Left cardiac atrium (tissue), 4 donors: ENCODE results near the gene IL21. TPM values are rescaled to one million over a fixed set of nuclear protein-coding genes. Genes with fewer than 3 reads are reported as not detected.
"Not testable (repeated sequence)": the region's sequence is repeated elsewhere in the genome, so short reads cannot be mapped to it uniquely, and the experiment has no call there.

Experiments used
- ATAC-seq, 2 donors: fragments of 200-7000 bp; cut with Tn5 transposase; one replicate each; pipeline ENCODE4 v1.9.1; 2020; ENCODE audit warnings: mild to moderate bottlenecking in 2 of 2, moderate library complexity in 2 of 2
- DNase-seq: peaks from one replicate; pipeline ENCODE4 v3.0.0-alpha.2; 2020
- intact Hi-C, 2 donors: fragments of 100-400 bp; cut with DNase I; formaldehyde crosslinking; loops; one replicate each; pipeline versions ENCODE4 v1.14.1 to v1.15.1; 2022 to 2023
- long read RNA-seq: library from polyadenylated mRNA; unstranded; transcript quantifications from one replicate; pipeline ENCODE4 v2.0.0, GENCODE V29; 2021
- total RNA-seq, 2 donors: library from RNA; stranded (reverse); fragmentation: NEBNext Ultra II Directional; extraction: Animal tissue kit (Norgen Biotek cat#: 25700); gene quantifications; one replicate each; pipeline ENCODE4 v1.2.1, GENCODE V29; 2021
- donor health status: DM: no; HTN: yes; CAD: no.
- donor health status: DM: no; HTN: yes; CAD: no; lungs with severe emphysema.
- donor health status: DM: yes; HTN: yes; CAD: no.
- donor health status: Dilated cardiomyopathy.

The IL21 gene
- not detected for total RNA-seq
- long read RNA-seq: 0 reads

DNA sequence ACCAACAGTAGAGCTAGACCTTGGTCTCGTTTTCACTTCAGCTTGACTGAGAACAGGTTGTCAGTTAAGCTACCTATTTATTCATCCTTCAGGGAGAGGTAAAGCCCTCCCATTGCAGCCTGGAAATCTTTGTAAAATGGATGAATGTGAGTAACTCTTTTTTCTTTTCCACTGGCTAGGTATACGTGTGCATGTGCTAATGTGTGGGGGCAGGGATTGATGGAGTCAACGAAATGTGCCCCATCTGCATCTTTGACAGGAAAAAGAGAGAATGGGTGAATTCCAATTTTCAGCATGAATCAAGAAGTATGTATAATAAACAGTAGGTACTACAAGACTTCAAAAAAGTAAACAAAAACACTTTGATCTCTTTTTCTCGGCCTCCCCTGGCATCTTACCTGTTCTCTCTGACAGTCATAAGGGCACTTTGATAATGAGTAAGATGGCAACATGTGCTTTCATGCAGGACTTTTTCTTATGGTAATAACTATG is at the start of gene IL21:
Gene IL21 (minus strand): TSS at position 51 of the 492 bp plus-strand sequence. CDS start 55 bp downstream, outside the sequence.
- ATAC-seq: no peak
- intact Hi-C loops: no loop called here
- DNase-seq: no peak

DNA sequence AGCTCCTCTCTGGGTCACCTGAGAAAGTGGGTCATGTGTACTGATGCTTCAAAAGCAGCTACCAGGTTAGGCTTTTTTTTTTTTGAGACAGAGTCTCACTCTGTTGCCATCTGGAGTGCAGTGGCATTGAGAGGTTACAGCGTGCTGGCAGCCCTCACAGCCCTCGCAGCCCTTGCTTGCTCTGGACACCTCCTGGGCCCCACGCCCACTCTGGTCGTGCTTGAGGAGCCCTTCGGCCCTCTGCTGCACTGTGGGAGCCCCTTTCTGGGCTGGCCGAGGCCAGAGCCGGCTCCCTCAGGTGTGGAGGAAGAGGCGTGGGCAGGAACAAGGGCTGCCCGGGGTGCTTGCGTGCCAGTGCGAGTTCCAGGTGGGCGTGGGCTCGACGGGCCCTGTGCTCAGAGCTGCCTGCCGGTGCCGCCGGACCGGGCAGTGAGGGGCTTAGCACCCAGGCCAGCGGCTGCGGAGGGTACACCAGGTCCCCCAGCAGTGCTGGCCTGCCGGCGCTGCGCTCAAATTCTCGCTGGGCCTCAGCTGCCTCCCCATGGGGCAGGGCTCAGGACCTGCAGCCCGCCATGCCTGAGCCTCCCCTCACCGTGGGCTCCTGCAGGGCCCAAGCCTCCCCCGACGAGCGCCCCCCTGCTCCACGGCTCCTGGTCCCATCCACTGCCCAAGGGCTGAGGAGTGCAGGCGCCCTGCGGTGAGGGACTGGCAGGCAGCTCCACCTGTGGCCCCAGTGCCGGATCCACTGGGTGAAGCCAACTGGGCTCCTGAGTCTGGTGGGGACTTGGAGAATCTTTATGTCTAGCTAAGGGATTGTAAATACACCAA is 49.3 kb upstream of the IL21 start:
- ATAC-seq (no peak), DNase-seq (no peak)
- intact Hi-C loops: no loop called here

DNA sequence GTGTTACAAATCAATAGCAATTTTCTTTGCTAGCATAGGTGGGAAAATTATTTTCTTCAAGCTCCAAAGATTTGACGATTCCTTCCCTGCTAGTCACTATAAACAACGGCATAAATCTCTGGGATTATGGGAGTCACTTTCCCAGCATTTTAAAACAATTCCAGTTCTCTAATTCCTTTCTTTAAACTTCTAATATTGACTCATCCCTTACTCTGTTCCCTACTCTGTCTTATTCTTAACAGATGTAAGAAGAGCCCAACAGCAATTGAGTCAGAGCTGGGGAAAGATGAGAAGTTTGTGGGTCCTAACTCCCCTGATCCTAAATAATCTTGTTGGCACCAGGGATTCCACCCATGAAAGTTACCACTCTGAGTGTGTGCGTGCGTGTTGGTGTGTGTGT is 47.4 kb upstream of the IL21 start:
- ATAC-seq (no peak), DNase-seq (no peak)
- intact Hi-C loops: no loop called here

DNA sequence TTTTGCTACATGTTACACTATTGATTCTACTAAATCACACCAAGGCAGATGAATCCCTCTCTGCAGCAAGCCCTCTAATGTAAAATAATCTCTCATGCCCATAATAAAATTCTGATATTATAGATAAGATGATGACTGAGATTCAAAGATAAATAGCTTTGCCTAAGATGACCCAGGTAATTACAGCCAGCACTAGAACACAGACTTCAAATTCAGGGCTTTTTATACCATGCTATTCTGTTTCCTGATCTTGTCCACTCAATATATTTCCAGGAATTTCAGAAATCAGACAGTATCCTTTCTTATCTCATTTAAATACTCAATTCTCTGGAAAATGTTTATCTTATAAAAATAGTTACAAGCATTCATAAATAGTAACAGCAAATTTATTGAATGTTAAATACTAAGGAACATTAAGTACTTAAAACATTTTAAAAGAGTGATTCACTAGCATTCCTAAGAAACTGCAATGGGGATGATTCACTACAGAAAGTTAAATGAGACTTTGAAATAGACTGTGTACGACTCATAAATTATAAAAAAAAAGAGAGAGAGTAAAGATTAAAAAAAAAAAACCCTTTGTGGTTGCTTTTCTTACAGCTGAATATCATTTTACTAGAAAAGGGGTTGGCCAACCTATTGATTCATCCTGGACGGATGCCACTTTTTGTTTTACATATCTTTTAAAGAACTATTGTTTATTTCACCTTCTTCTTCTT is 45.8 kb upstream of the IL21 start:
- DNase-seq (no peak), ATAC-seq (peak in 1 of 2 donors; percentile 81)
- intact Hi-C loops: no loop called here

DNA sequence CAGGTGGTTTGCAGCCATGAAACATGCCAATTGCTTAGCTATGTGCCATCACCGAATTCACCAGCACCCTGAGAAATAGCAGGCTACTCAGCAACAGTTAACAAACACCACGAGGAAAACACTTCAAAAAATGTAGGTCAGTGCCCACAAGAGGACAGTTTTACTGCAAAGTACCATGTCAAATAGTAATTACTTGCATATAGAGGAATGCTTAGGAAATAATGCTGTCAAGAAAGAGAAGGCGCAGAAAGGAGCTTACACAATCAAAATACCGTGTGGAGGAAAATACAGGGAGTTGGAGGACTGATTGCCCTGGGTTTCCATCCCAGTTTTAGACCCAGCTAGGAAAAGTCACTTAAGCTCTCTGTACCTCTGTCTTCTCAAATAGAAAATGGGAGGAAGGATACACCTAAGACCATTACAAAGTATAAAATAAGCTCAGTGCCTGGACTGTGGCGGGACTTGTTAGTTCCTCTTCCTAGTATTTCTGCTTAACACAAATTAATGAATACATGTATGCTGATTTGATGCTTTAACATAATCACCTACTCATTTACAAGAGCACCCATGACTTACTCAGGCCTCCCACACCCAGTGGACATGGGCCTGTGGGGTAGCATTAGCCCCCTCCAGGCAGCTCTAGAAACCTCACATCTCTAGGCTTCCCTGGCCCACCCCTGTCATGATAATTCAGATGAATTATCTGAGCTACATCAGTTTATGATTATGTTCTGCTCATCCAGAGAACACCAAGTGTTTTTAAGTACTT is 44.5 kb upstream of the IL21 start:
- intact Hi-C loops: no loop called here

DNA sequence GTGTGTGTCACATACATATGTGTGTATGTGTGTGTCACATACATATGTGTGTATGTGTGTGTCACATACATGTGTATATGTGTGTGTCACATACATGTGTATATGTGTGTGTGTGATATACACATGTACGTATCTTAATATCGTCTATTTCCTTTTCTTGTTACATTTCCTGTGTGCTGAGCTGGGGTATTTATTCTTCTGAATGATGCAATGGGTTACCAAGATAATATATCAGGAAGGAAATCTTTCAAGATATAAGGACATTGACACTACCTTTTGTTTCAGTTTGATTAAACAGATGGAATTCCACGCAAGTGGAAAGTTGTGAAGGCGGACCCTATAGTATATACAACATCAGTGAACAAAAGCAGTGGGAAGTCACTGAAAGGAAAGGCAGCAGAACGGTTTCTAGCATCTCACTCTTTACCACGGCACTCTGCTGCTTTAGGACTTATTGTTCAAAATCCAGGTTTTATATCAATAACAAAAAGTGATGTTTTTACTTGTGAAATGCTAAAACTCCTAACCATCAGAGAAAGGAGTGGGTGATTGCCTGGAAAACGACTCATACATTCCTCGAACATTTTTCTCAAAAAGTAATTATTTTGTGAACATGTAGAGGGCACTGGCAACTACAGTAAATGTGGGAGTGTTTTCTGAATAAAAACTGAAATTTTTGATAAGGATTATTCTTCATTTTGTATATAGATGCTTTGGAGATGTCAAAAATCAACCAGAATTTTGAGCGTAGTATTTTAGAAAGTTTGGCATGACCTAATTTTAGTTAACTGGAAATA is 43.1 kb upstream of the IL21 start:
- intact Hi-C loops: no loop called here
- DNase-seq (no peak), ATAC-seq (no peak)

More for the DNA sequence above, 44.5 kb upstream of the IL21 start:
- no peak for DNase-seq
- peak in 1 of 2 donors; percentile 18 for ATAC-seq

DNA sequence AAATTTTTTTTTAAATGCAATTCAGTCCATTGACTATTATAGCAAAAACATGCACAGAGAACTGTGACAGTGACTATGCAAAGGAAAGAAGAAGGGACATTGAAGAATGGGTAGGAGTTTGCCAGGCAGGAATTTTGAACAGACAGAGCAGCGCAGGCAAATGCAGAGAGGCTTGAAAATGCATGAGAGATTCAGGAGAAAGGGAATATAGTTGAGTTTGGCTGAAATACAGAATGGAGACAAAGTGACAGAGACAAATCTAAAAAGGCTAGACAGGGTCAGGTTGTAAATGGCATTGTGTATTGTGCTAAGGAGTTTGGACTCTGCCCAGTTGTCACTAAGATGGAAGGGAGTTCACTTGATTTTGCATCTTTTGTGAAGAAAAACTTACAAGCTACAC is 42.4 kb upstream of the IL21 start:
- no peak for DNase-seq
- ATAC-seq: no peak
- intact Hi-C loops: no loop called here

DNA sequence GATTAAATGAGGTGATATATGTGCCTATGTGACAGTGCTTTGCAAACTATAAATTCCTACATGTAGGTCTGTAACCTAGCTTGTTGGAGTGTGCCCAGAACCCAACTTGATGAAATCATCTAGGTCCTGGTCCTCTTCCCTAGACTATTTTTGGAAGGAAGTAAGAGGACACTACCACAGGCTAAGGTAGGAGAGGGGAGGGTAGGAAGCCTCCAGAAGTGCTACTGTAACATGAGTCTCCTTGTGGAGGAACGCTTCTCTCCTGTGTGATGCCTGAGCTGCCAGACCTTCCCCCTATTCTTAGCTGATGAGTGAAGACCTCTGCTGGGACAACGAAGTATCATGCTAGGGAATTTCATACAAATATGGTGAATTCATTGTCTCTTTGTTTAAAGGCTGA is 41.8 kb upstream of the IL21 start:
- intact Hi-C loops: no loop called here
- DNase-seq (no peak), ATAC-seq (peak in 1 of 2 donors; percentile 24)

DNA sequence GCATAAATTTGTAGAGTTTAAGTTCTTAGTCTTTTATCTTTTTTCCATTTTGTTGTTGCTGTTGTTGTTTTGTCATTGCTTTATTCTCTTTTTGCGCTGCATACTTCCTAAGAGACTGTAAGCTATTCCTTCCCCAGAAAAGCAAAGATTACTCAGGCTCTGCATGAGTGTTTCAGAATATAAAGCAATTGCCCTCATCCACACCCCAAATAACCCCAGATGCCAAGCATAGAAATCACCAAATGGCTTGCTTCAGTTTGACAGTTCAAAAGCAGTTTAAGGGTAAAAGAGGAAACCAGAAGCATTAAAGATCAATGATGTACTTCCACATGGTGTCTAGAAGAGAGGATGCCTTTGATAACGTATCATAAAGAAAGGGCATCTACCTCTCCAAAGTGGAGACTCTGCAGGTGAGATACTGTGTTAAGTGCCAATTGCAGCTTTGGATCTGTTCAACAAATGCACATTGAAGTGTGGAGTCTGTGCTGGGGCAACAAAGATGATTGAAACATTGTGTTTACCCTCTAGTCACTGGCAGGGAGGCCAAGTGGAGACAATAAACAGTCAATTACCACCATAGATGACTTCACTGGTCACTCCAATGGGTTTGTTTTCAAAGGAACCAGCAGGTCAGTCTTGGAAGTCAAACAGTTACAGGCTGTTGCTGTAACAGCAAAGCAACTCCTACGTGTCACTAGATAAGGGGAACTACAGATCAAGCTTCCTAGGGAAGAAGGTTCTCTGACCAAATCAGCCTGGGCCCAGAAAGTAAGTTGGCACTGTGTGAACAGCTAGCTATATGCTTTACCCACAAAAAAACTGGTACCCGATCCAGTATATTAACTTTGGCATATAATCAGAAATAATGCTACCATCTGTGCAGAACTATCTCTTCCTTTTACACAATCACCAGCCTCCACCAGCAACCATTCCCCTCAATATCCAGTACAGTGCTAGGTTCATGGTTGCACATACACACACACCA is 40.6 kb upstream of the IL21 start:
- ATAC-seq (peak in 1 of 2 donors; percentile 65), DNase-seq (no peak)
- intact Hi-C loops: no loop called here

DNA sequence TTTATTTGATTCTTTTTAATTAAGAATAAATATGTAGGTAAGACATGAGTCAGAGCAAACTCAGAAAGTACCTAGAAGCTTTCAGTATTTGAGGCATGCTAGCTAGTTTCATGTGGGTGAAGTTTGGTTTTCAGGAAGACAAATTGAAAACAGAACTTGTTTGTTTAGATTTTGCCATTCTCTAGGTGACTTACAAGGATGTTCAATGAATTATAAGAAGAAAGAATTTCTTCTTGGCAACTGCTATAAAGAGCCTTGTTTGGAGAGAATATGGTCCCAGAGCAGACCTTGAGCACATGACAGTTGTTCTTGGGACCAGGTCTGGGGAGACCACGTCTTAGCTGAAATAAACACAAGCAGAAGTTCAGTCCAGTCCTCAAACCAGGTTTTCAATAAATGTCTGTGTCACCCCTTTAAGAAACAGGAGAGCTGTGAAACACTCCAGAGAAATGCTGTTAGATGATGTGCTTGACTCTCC is 38.0 kb upstream of the IL21 start:
- DNase-seq (no peak), ATAC-seq (no peak)
- intact Hi-C loops: no loop called here

DNA sequence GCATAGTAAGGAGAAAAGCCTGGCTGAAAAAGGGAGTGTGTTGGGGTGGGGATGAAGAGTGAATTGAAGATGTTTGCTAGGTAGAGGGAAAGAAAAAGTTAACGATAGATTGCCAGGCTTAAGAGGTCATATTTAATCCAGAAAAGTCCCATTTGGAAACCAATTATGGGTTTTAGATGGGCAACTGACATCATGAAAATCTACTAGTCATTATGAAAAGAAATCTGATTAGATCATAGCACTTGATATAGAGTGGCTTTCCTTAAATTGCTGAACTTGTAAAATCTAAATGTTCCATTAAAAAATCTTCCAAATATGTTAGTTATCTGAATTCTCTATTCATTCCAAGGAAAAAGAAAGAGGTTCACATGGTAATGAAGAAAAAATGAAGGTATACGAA is 37.5 kb upstream of the IL21 start:
- no peak for ATAC-seq
- DNase-seq: no peak
- intact Hi-C loops: no loop called here

DNA sequence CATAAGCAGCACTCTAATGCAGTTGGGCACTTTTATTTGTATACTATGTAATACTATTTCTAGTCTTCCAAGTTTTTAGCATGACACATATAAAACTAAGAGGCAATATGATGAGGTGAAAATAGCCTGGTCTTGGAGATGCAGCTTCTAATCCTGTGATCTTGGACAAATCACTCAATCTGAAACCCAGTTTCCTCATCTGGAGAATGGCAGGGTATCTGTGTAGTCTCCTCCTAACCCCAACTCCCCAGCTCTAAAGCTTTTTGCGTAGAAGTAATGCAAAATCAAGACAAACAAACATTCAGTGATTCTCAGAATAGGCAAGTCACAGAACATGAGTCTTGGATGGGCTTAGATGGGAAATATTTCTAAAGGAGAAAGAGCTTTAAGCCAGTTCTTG is 36.7 kb upstream of the IL21 start:
- intact Hi-C loops: no loop called here
- no peak for ATAC-seq
- no peak for DNase-seq

DNA sequence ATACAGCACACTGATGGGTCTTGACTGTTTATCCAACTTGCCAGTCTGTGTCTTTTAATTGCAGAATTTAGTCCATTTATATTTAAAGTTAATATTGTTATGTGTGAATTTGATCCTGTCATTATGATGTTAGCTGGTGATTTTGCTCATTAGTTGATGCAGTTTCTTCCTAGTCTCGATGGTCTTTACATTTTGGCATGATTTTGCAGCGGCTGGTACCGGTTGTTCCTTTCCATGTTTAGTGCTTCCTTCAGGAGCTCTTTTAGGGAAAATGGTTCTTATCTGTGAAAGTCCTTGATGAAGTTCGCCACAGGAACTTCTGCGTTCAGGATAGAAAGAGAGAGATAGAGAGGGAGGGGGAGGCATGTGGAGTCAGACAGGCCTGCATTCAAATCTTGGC is 35.7 kb upstream of the IL21 start:
- ATAC-seq, intact Hi-C loops, DNase-seq: not testable (repeated sequence)

DNA sequence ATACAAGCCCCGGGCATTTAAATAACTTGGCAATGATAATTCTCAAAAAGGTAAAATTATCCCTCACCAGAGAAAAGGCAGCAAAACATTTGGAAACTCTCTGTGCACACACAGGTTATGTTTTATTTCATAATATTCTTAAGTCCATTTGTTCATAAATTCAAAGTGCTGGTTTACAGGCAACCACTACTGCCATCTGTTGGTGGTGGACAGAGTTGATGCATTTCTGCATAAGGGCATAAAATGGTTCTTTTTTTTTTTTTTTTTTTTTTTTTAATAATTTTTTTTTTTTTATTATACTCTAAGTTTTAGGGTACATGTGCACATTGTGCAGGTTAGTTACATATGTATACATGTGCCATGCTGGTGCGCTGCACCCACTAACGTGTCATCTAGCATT is 31.5 kb upstream of the IL21 start:
- intact Hi-C loops: no loop called here
- DNase-seq: no peak
- ATAC-seq: no peak

DNA sequence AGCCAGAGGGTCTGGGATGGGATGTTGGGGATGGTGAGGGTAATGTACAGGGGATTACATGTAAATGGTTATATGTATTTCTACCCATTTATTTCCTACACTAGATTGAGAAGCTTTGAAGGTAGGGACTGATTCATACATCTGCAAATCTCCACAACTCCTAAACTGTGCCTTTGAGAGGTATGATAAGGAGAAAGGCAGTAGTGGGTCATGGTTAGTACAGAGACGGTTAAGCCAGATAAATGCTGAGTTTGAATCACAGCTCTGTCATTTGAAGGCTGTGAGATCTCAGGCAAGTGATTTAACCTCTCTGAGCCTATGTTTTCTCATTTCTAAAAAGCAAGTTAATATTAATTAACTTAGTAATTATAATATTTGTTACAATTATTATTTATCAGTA is 29.3 kb upstream of the IL21 start:
- ATAC-seq (no peak), DNase-seq (no peak)
- intact Hi-C loops: no loop called here

DNA sequence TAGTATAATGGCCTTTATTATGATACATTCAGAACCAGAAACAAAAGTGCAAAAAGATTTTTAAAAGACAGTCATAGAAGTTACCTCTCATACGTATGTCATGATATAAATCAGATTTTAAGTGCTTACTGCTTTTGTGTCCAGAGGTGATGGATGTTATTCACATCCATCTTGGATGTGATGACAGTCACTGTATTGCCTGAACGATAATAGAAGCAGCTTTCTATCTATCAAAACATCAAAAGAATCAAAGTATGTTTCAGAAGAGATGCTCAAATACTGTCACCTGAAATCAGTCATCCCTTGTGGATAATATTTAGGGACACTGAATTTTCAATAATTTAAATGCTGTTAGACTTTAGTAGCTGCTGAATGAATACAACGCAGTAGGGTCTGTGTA is 26.8 kb upstream of the IL21 start:
- no peak for ATAC-seq
- no peak for DNase-seq
- intact Hi-C loops: no loop called here

DNA sequence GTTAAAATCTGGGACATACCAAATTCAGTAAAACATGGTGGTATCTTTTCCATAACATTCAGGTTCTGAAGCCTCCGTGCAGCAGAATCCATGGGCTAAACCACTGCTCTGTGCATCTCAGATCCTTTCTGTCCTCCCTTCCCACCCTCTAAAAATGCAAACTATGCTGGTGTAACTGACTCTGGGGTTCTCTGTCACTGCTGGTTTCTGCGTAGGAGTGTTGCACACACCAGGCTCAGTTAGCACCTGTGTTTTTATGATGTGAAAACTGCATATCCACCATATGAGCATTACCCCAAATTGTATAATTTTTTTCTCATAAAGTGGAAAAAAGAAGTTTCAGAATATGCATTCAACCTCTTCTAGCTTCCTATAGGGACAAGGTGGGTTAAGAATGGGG is 22.4 kb upstream of the IL21 start:
- intact Hi-C loops: no loop called here
- no peak for ATAC-seq
- no peak for DNase-seq

DNA sequence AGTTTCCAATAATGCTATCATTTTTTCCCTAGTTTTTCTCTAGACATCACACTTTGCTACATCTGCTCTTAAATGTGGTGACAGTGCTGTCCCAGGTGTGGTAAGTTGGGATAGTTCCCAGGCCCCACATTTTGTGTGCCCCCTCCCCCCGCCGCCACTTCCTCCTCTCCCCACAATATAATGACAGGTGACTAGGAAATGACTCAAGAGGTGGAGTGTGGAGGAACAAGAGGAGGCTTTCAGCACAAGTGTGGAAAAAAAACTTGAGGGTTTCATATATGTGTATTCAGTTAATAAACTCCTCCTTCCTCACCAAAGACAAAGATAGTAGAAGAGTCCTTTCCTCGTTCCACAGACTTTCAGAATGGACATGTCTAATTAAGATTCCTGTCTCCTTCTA is 18.3 kb upstream of the IL21 start:
- DNase-seq (no peak), ATAC-seq (no peak)
- intact Hi-C loops: no loop called here
